ENCODE results near the gene COX8C. TPM values are rescaled to one million over a fixed set of nuclear protein-coding genes. Genes with fewer than 3 reads are reported as not detected.

COX8C gene, protein sequence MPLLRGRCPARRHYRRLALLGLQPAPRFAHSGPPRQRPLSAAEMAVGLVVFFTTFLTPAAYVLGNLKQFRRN
- under 1 TPM; 0.31 to 0.41 (median 0.32) TPM for polyA plus RNA-seq (ENCODE audit: insufficient read length in 3 of 3)

GRCh38 chr14:93346926-93347721, at the start of gene COX8C:
COX8C (plus strand) TSS chr14:93347182; CDS start chr14:93347269, 87 bp downstream.
- no peak for DNase-seq (ENCODE audit: low read depth in 3 of 3, low spot score in 2 of 3)

GRCh38 chr14:93299416-93299815, 47.6 kb upstream of the COX8C start:
- DNase-seq (ENCODE audit: low read depth in 3 of 3, low spot score in 2 of 3): no peak

- no peak for DNase-seq (ENCODE audit: low read depth in 3 of 3, low spot score in 2 of 3)
Measured at GRCh38 chr14:93299866-93300265, 47.1 kb upstream of the COX8C start.

DNA sequence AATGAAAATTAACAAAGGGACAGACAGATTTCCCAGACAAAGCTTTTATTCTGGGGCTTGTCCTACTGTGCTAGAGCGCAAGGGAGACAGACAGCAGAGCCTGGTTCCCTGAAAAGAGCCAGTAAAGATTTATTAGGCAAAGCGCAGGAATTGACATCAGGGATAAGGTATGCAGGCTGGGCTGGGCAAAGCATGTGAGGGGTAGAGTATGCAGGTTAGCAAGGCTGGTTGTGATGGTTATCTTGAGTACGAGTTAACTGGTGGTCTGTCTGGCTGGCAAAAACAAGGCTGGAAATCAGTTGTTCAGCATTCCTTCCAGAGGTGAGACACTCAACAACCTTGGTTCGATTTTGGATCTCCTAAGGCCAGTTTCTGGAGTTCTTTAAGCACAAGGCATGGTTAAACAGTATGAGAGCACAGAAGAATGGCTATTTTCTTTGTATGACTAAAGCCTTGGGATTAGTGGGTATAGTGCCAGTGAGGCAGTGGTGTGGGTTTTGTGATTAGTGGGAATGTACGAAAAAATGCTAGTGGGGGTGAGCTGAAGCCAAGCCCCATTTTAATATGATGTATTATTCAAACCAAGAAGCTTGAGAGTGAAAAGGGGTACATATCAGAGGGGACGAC, 45.0 kb upstream of the COX8C start:
- DNase-seq (ENCODE audit: low read depth in 3 of 3, low spot score in 2 of 3): peak in 1 of 3 donors; percentile 23

DNA sequence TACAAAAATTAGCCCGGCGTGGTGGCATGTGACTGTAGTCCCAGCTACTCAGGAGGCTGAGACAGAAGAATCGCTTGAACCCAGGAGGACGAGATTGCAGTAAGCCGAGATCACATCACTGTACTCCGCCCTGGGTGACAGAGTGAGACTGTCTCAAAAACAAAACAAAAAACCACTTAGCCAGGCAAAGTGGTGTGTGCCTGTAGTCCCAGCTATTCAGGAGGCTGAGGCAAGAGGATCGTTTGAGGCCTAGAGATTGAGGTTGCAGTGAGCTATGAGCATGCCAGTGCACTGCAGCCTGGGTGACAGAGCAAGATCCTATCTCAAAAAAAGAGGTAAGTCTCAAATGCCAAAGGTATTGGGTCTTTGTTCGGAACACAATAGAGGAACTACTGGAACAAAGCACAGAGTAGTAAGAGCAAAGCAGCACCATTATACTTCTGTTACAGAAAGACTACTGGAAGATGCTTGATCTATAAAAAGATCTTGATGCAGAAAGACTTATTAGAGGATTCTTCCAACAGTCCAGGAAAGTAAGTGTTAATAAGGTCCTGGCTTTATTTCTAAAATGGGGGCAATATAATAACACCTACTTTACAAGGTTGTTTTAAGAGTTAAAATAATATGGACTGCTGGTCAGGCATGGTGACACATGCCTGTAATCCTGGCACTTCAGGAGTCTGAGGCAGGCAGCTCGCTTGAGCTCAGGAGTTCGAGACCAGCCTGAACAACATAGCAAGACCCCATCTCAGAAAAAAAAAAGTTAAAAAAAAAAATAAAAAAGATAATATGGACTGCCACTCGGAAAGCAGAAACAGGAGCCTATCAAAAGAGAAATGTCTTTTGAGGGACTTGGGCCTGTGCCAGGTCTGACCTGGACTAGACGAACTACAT, 44.0 kb upstream of the COX8C start:
- DNase-seq (ENCODE audit: low read depth in 3 of 3, low spot score in 2 of 3): no peak

GRCh38 chr14:93303659-93304058, 43.3 kb upstream of the COX8C start:
- DNase-seq (ENCODE audit: low read depth in 3 of 3, low spot score in 2 of 3): no peak

DNA sequence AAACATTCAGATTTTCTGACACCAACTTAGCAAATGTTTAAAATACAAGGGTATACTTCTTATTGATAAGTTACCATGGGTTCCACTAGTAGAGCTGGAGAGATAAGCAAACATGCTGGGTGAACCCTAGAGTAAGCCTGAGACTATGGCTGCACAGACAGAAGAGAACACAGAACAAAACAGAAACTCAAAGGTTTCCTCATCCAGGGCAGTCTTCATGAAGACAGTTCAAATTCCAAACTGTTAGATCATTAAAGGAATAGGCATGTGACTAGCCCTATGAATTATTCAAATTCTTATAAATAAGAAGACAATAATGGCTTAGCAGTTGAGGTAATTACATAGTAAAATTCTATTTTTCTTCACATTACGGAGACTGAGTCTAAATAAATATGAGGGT, 42.2 kb upstream of the COX8C start:
- DNase-seq (ENCODE audit: low read depth in 3 of 3, low spot score in 2 of 3): no peak

- DNase-seq (ENCODE audit: low read depth in 3 of 3, low spot score in 2 of 3): no peak
Measured at GRCh38 chr14:93305725-93306418, 41.1 kb upstream of the COX8C start.

DNA sequence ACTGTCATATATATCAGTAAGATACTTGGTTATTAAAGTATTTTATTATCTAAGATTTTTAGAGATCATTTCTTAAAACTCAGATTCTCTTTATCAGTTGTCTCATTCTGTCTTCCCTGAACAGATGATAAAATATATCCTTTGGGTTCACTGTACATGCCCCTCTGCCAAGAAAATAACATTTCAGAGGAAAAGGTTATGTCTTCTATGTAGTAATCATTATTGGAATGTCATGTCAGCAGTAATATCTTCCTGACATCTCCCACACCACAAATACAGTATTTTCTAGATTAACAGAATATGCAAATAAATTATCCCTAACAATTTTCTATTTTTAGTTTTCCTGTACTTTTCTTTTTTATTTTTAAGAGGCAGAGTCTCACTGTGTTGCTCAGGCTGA, 40.2 kb upstream of the COX8C start:
- no peak for DNase-seq (ENCODE audit: low read depth in 3 of 3, low spot score in 2 of 3)

DNA sequence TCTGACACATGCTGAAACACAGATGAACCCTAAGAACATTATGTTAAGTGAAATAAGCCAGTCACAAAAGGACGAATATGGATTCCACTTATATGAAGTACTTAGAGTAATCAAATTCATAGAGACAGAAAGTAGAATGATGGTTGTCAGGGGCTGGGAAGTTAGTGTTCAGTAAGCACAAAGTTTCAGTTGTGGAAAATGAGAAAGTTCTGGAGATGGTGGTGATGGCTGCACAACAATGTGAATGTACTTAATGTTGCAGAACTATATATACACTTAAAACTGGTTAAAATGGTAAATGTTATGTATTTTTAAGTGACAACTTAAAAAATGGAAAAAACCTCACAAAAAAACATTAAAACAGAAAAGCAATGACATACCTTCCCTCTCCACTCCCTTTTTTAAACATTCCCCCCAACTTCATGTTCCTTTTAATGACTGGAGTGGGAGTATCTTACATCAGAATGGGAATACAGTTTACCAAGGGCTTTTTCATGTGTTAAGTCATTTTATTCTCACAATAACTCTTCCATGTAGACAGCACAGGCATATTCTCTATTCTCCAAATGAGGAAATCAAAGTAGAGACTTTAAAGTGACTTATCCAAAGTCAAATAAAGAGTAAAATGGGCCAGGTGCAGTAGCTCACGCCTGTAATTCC, 38.2 kb upstream of the COX8C start:
- no peak for DNase-seq (ENCODE audit: low read depth in 3 of 3, low spot score in 2 of 3)

GRCh38 chr14:93309427-93309966, 37.5 kb upstream of the COX8C start:
- DNase-seq (ENCODE audit: low read depth in 3 of 3, low spot score in 2 of 3): no peak

DNA sequence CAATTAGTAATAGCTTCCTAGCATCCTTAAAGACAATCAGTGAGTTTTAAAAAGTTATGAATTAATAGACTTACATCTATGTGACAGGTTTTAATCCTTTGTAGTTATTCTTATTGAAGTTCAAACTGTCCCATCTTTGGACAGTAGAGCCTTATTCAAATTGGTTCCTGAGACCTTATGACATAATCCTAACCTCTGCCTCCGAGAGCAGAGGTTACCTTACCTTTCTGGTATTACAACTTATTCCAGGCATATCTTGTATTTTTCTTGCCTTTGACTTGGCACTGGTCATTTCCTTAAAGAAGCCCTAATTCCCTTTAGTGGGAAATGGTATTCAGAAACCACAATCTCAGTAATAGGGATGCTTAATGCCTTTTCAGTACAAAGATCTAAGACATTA, 35.9 kb upstream of the COX8C start:
- no peak for DNase-seq (ENCODE audit: low read depth in 3 of 3, low spot score in 2 of 3)

DNA sequence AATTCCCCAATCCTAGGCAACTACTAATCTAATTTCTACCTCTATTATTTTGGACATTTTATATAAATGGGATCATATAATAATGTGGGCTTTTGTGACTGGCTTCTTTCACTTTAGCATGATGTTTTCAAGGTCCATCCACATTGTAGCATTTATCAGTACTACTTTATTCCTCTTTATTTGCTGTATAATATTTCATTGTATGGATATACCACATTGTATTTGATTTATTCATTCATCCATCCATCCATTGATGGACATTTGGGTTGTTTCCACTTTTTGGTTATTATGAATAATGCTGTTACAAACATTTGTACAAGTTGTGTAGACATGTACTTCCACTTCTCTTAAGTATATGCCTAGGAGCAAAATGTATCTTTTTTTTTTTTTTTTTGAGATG, 31.4 kb upstream of the COX8C start:
- DNase-seq (ENCODE audit: low read depth in 3 of 3, low spot score in 2 of 3): no peak

- DNase-seq (ENCODE audit: low read depth in 3 of 3, low spot score in 2 of 3): no peak
Measured at GRCh38 chr14:93316716-93317115, 30.3 kb upstream of the COX8C start.

DNA sequence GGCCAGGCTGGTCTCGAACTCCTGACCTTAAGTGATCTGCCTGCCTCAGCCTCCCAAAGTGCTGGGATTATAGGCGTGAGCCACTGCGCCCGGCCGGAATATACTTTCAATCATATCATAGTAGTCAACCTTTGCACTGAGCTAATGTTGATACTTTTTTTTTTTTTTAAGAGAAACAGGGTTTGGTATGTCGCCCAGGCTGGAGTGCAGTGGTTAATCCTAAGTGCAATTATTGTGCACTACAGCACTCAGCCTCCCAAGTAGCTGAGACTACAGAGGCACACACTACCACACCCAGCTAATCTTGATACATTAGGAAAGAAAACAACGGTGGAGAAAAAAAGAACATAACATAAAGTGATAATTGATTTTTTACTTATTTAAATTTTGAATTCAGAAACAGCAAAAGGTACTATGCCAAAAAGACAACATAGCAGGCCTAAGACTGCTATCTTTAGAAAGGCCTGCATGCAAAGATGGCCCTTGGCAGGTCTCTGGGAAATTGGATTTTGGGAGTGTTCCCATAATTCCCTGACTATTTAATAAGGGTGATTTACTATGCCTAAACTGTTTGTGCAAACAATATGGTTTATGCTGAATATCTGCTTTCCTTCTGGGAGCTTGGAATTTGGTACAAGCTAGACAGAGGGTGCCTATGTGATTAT, 29.6 kb upstream of the COX8C start:
- no peak for DNase-seq (ENCODE audit: low read depth in 3 of 3, low spot score in 2 of 3)

DNA sequence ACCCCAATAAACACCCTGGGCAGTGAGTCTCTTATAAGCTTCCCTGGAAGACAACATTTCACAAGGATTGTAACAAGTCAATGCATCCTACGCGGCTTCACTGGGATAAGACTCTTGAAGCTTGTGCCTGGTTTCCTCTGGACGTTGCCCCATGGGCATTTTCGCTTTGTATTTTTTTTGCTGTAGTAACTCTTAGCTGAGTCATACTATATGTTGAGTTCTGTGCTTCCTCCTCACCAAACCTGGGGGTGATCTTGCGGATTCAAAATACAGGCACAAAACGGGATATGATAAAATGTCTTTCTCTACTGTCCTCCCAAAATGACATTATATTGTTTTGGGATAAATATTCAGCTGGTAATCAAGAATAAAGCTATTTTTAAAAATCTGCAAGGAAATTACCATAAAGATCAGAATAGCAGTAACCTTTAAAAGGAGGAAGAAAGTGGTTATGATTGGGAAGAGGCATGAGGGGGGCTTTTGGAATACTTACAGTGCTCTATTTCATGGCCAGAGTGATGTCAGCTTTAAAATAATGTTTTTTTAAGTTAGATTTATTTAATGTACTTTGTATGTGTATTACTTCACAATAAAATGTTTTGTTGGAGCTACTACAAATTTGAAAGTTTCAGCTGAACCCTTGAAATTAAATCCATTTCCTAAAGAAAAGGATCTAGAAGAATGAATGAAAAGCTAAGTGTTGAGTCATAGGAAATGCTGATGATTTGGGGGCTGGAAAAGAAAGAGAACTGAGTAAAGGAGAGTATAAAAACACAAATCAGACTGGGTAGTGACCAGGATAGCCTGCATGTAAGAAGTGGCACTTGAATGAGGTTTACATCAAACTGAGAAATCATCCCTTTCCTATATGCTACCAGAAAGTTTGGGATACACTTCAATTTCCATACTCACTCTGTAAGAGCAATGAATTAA, 28.8 kb upstream of the COX8C start:
- DNase-seq (ENCODE audit: low read depth in 3 of 3, low spot score in 2 of 3): no peak

- DNase-seq (ENCODE audit: low read depth in 3 of 3, low spot score in 2 of 3): no peak
Measured at GRCh38 chr14:93318927-93319326, 28.1 kb upstream of the COX8C start.

DNA sequence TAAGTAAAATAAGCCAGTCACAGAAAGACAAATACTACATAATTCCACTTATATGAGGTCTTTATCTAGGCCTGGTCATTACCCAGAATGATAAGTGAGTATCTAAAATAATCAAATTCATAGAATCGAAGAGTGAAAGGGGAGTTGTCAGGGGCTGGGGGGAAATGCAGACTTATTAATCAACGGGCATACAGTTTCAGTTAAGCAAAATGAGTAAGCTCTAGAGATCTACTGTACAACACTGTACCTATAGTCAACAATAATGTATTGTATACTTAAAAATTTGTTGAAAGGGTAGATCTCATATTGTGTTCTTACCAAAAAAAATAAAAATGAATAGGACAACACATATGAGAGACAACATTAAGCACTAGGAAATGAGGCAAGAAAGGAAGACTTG, 27.5 kb upstream of the COX8C start:
- no peak for DNase-seq (ENCODE audit: low read depth in 3 of 3, low spot score in 2 of 3)
